GM12878 (cell line): ENCODE results near the gene NUDT22.

Experiments used
- BHLHE40 ChIP-seq, 2 experiments: fragments of 450-650 bp in 1 of 2; IDR thresholded peaks; 2 replicates each; pipeline ENCODE4 v1.6.1; 2011 to 2017; ENCODE audit warnings: low read depth in 2 of 2, borderline replicate concordance in 1 of 2, improper control_type of control experiment in 1 of 2, low read length in 1 of 2, mild to moderate bottlenecking in 1 of 2
- CBX5 ChIP-seq: sonication (generic); IDR thresholded peaks from 2 replicates; pipeline ENCODE4 v1.6.1; 2016; ENCODE audit warnings: low read depth, moderate library complexity, mild to moderate bottlenecking, inconsistent platforms
- CTCF ChIP-seq, 3 experiments: IDR thresholded peaks in 2 of 3; conservative IDR thresholded peaks in 1 of 3; 2 replicates each; pipeline ENCODE4 v1.5.1; 2011; ENCODE audit warnings: low read depth in 3 of 3, low read length in 3 of 3, mild to moderate bottlenecking in 3 of 3, control low read depth in 2 of 3, moderate library complexity in 2 of 3, inconsistent platforms in 1 of 3, mixed read lengths in 1 of 3; ENCODE audit not compliant: control insufficient read depth in 2 of 3, insufficient read depth in 1 of 3; ENCODE audit errors: extremely low read depth in 1 of 3
- DPF2 ChIP-seq: fragments of 450-650 bp; IDR thresholded peaks from 2 replicates; pipeline ENCODE4 v1.6.1; 2017; ENCODE audit warnings: mild to moderate bottlenecking
- GABPA ChIP-seq: IDR thresholded peaks from 2 replicates; pipeline ENCODE4 v1.6.1; 2014; ENCODE audit warnings: antibody characterized with exemption, low read depth, mild to moderate bottlenecking, inconsistent platforms
- HDAC2 ChIP-seq: fragments of 200-600 bp; sonication (generic); IDR thresholded peaks from 2 replicates; pipeline ENCODE4 v1.6.1; 2017
- POLR2A ChIP-seq: IDR thresholded peaks from 2 replicates; pipeline ENCODE4 v1.6.1; 2011; ENCODE audit warnings: low read depth, mild to moderate bottlenecking, low read length
- SP1 ChIP-seq: IDR thresholded peaks from one replicate; pipeline ENCODE4 v1.6.1; 2011; ENCODE audit warnings: low read depth, low read length
- TAF1 ChIP-seq: IDR thresholded peaks from 2 replicates; pipeline ENCODE4 v1.6.1; 2011; ENCODE audit warnings: mild to moderate bottlenecking, low read depth, low read length, borderline replicate concordance
- TCF12 ChIP-seq: IDR thresholded peaks from 2 replicates; pipeline ENCODE4 v1.6.1; 2011; ENCODE audit warnings: low read depth, mild to moderate bottlenecking, low read length
- WRNIP1 ChIP-seq: IDR thresholded peaks from 2 replicates; pipeline ENCODE4 v1.6.1; 2011; ENCODE audit warnings: low read depth, low read length, improper control_type of control experiment, borderline replicate concordance
- ZNF24 ChIP-seq: fragments of 450-650 bp; IDR thresholded peaks from 2 replicates; pipeline ENCODE4 v1.6.1; 2017; ENCODE audit warnings: antibody characterized with exemption, mild to moderate bottlenecking
- ZNF384 ChIP-seq: IDR thresholded peaks from 2 replicates; pipeline ENCODE4 v1.6.1; 2012; ENCODE audit warnings: low read depth, mild to moderate bottlenecking, low read length, improper control_type of control experiment, borderline replicate concordance
- TF ChIP-seq, protein P1 (sequence below): fragments of 450-650 bp; IDR thresholded peaks from 2 replicates; pipeline ENCODE4 v1.6.1; 2018; ENCODE audit warnings: mild to moderate bottlenecking, low read depth, moderate library complexity; ENCODE audit not compliant: partially characterized antibody

- TF ChIP-seq ZNF24 (no peak), ZNF384 (no peak), TAF1 (no peak), HDAC2 (no peak), SP1 (no peak), BHLHE40 (IDR thresholded peaks at IDR 0.05; ENCODE audit: borderline replicate concordance in 1 of 2, low read depth in 2 of 2, low read length in 1 of 2) (no peak), CTCF (IDR thresholded peaks at IDR 0.05 in 2 of 3, conservative IDR thresholded peaks at IDR 0.05 in 1 of 3; ENCODE audit: control insufficient read depth in 2 of 3, extremely low read depth in 1 of 3, insufficient read depth in 1 of 3, low read depth in 3 of 3, low read length in 3 of 3) (no peak), DPF2 (no peak), POLR2A (no peak; the same call in 1 of the 2 replicates), GABPA (no peak), TCF12 (no peak), CBX5 (no peak), WRNIP1 (no peak)
- TF ChIP-seq, protein P1, sequence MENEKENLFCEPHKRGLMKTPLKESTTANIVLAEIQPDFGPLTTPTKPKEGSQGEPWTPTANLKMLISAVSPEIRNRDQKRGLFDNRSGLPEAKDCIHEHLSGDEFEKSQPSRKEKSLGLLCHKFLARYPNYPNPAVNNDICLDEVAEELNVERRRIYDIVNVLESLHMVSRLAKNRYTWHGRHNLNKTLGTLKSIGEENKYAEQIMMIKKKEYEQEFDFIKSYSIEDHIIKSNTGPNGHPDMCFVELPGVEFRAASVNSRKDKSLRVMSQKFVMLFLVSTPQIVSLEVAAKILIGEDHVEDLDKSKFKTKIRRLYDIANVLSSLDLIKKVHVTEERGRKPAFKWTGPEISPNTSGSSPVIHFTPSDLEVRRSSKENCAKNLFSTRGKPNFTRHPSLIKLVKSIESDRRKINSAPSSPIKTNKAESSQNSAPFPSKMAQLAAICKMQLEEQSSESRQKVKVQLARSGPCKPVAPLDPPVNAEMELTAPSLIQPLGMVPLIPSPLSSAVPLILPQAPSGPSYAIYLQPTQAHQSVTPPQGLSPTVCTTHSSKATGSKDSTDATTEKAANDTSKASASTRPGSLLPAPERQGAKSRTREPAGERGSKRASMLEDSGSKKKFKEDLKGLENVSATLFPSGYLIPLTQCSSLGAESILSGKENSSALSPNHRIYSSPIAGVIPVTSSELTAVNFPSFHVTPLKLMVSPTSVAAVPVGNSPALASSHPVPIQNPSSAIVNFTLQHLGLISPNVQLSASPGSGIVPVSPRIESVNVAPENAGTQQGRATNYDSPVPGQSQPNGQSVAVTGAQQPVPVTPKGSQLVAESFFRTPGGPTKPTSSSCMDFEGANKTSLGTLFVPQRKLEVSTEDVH: no peak
These were observed 3.7 kb downstream of the NUDT22 start for GRCh38 chr11:64229744-64230170.
